Stimulated activated CD8-positive, alpha-beta memory T cell treated with anti-CD3 and anti-CD28 coated beads, Interleukin-4, amount 100 ng/mL, for 24 hours (primary cell): Measurements from ENCODE around the gene POLH.
A peak's percentile ranks its signal among the peaks of the same experiment; 100 is the strongest.
"Not testable (repeated sequence)": the region's sequence is repeated elsewhere in the genome, so short reads cannot be mapped to it uniquely, and the experiment has no call there.

Experiments
- DNase-seq: peaks from one replicate; pipeline ENCODE4 v3.0.0-alpha.2; 2020; ENCODE audit warnings: low read depth

Gene POLH

GRCh38 chr6:43575772-43576551 is at the start of gene POLH, which contains the start of gene XPO5:
TSS of gene POLH (plus strand) at chr6:43576185. CDS start at chr6:43582320, 6,135 bp downstream.
TSS of gene XPO5 (minus strand) at chr6:43576038. CDS start at chr6:43575864, 174 bp downstream.
- DNase-seq, result peak; percentile 90

GRCh38 chr6:43532201-43532600 is 43.8 kb upstream of the POLH start:
- DNase-seq, result no peak

GRCh38 chr6:43538986-43539385 is 37.0 kb upstream of the POLH start:
- not testable (repeated sequence) for DNase-seq

- DNase-seq, result not testable (repeated sequence)
Observed at GRCh38 chr6:43539409-43539808, 36.6 kb upstream of the POLH start.

- DNase-seq, result no peak
Observed at GRCh38 chr6:43540507-43540906, 35.5 kb upstream of the POLH start.

GRCh38 chr6:43541774-43542471 is 34.1 kb upstream of the POLH start:
- no peak for DNase-seq

GRCh38 chr6:43544461-43544860 is 31.5 kb upstream of the POLH start:
- no peak for DNase-seq

- no peak for DNase-seq
Observed at GRCh38 chr6:43547222-43547621, 28.8 kb upstream of the POLH start.

- DNase-seq, result not testable (repeated sequence)
Observed at GRCh38 chr6:43557620-43558019, 18.4 kb upstream of the POLH start.

- DNase-seq, result no peak
Observed at GRCh38 chr6:43559328-43559727, 16.7 kb upstream of the POLH start.

- no peak for DNase-seq
Observed at GRCh38 chr6:43570876-43571441, 5.0 kb upstream of the POLH start.

- no peak for DNase-seq
Observed at GRCh38 chr6:43572015-43572414, 4.0 kb upstream of the POLH start.

- DNase-seq, result no peak
Observed at GRCh38 chr6:43575105-43575771, 747 bp upstream of the POLH start.

GRCh38 chr6:43578748-43579147 is 2.8 kb downstream of the POLH start:
- no peak for DNase-seq

- DNase-seq, result no peak
Observed at GRCh38 chr6:43579171-43579570, 3.2 kb downstream of the POLH start.

GRCh38 chr6:43582911-43583310 is 6.9 kb downstream of the POLH start:
- no peak for DNase-seq

- no peak for DNase-seq
Observed at GRCh38 chr6:43584892-43585570, 9.0 kb downstream of the POLH start.

- DNase-seq, result no peak
Observed at GRCh38 chr6:43588194-43588593, 12.2 kb downstream of the POLH start.

- not testable (repeated sequence) for DNase-seq
Observed at GRCh38 chr6:43589564-43589963, 13.6 kb downstream of the POLH start.

GRCh38 chr6:43593938-43594337 is 18.0 kb downstream of the POLH start:
- no peak for DNase-seq

- no peak for DNase-seq
Observed at GRCh38 chr6:43600595-43600994, 24.6 kb downstream of the POLH start.

GRCh38 chr6:43604174-43604573 is 28.2 kb downstream of the POLH start:
- no peak for DNase-seq
